ENCODE data around the gene PIK3CB.

- TF ChIP-seq CTCF (IDR thresholded peaks at IDR 0.05), result no peak
- no peak for TF ChIP-seq POLR2AphosphoS5 (IDR thresholded peaks at IDR 0.05; ENCODE audit: low read depth, low read length)
- TF ChIP-seq REST (IDR thresholded peaks at IDR 0.05; ENCODE audit: insufficient read depth in 1 of 2, low read depth in 2 of 2, low read length in 1 of 2), result no peak
- TF ChIP-seq TCF7L2 (IDR thresholded peaks at IDR 0.05; ENCODE audit: low read depth, low read length), result no peak
- TF ChIP-seq SIN3A (IDR thresholded peaks at IDR 0.05; ENCODE audit: borderline replicate concordance, insufficient read depth, low read depth, low read length), result no peak
Measured at GRCh38 chr3:138717348-138717747, 117.4 kb downstream of the PIK3CB start.
